Activated T-cell treated with anti-CD3 and anti-CD28 coated beads, Interleukin-2, amount 50 U/mL, for 4 hours (primary cell): ENCODE measurements around the gene PRF1. TPM values are rescaled to one million over a fixed set of nuclear protein-coding genes. Genes with fewer than 3 reads are reported as not detected.

Source experiments
- ATAC-seq, 2 donors: fragments of 200-7000 bp; cut with Tn5 transposase; one replicate each; pipeline ENCODE4 v1.10.0; 2021
- DNase-seq: peaks from one replicate; pipeline ENCODE4 v3.0.0-alpha.2; 2020
- H3K27me3 Mint-ChIP-seq: one replicate; pipeline ENCODE4 v1.8.0; 2021; ENCODE audit warnings: low read depth, mixed read lengths
- H3K36me3 Mint-ChIP-seq: one replicate; pipeline ENCODE4 v1.8.0; 2022; ENCODE audit warnings: mixed read lengths; ENCODE audit not compliant: insufficient read depth
- H3K4me1 Mint-ChIP-seq: one replicate; pipeline ENCODE4 v1.8.0; 2021; ENCODE audit warnings: low read depth, mixed read lengths
- H3K4me3 Mint-ChIP-seq: one replicate; pipeline ENCODE4 v1.8.0; 2021; ENCODE audit warnings: mild to moderate bottlenecking, moderate library complexity, mixed read lengths
- H3K9me3 Mint-ChIP-seq: one replicate; pipeline ENCODE4 v1.8.0; 2021; ENCODE audit warnings: mixed read lengths
- total RNA-seq, 3 donors: library from RNA; stranded (reverse); gene quantifications; one replicate each; pipeline ENCODE4 v1.2.1, GENCODE V29; 2021

Gene PRF1
- total RNA-seq, 3 donors from 2014 or later: 15.7 to 57.6 (median 36.6) TPM

- Mint-ChIP-seq H3K9me3 (no peaks in the 10 kb centered on the region), H3K4me1 (peaks cover 5% of the 10 kb centered on the region), H3K27me3 (no peaks in the 10 kb centered on the region), H3K36me3 (no peaks in the 10 kb centered on the region), H3K4me3 (no peak overlapping the region)
- ATAC-seq: no peak
- no peak for DNase-seq
Observed at GRCh38 chr10:70567603-70568002, 34.9 kb downstream of the PRF1 start.

- peaks cover 5% of the 10 kb centered on the region for H3K4me1 Mint-ChIP-seq
- DNase-seq: no peak
Observed at GRCh38 chr10:70566515-70567290, 35.8 kb downstream of the PRF1 start.

GRCh38 chr10:70565556-70566514, 36.7 kb downstream of the PRF1 start:
- Mint-ChIP-seq H3K27me3 (no peaks in the 10 kb centered on the region), H3K4me1 (peaks cover 5% of the 10 kb centered on the region), H3K4me3 (no peak overlapping the region), H3K36me3 (no peaks in the 10 kb centered on the region), H3K9me3 (no peaks in the 10 kb centered on the region)
- no peak for ATAC-seq
- no peak for DNase-seq

More at GRCh38 chr10:70566515-70567290, 35.8 kb downstream of the PRF1 start:
- Mint-ChIP-seq H3K4me3 (no peak overlapping the region), H3K36me3 (no peaks in the 10 kb centered on the region), H3K27me3 (no peaks in the 10 kb centered on the region), H3K9me3 (no peaks in the 10 kb centered on the region)
- ATAC-seq: no peak

GRCh38 chr10:70564901-70565351, 37.6 kb downstream of the PRF1 start:
- no peak for DNase-seq
- no peaks in the 10 kb centered on the region for H3K27me3 Mint-ChIP-seq
- no peaks in the 10 kb centered on the region for H3K9me3 Mint-ChIP-seq
- no peak overlapping the region for H3K4me3 Mint-ChIP-seq
- ATAC-seq: peak in 1 of 2 donors; percentile 20
- no peaks in the 10 kb centered on the region for H3K36me3 Mint-ChIP-seq
- H3K4me1 Mint-ChIP-seq: peaks cover 5% of the 10 kb centered on the region

- Mint-ChIP-seq H3K4me3 (no peak overlapping the region), H3K27me3 (no peaks in the 10 kb centered on the region), H3K36me3 (no peaks in the 10 kb centered on the region), H3K4me1 (peaks cover 7% of the 10 kb centered on the region), H3K9me3 (no peaks in the 10 kb centered on the region)
- DNase-seq: no peak
- no peak for ATAC-seq
Observed at GRCh38 chr10:70564113-70564725, 38.3 kb downstream of the PRF1 start.

GRCh38 chr10:70563230-70563629, 39.3 kb downstream of the PRF1 start:
- DNase-seq (no peak), ATAC-seq (no peak)
- Mint-ChIP-seq H3K4me1 (peaks cover 17% of the 10 kb centered on the region), H3K36me3 (no peaks in the 10 kb centered on the region), H3K4me3 (no peak overlapping the region), H3K9me3 (no peaks in the 10 kb centered on the region), H3K27me3 (no peaks in the 10 kb centered on the region)

GRCh38 chr10:70562036-70562755, 40.3 kb downstream of the PRF1 start:
- Mint-ChIP-seq H3K27me3 (no peaks in the 10 kb centered on the region), H3K36me3 (no peaks in the 10 kb centered on the region), H3K4me1 (peaks cover 17% of the 10 kb centered on the region), H3K4me3 (no peak overlapping the region), H3K9me3 (no peaks in the 10 kb centered on the region)
- ATAC-seq (no peak), DNase-seq (no peak)

- H3K27me3 Mint-ChIP-seq: no peaks in the 10 kb centered on the region
- DNase-seq: no peak
- no peak overlapping the region for H3K4me3 Mint-ChIP-seq
- peaks cover 17% of the 10 kb centered on the region for H3K4me1 Mint-ChIP-seq
- no peaks in the 10 kb centered on the region for H3K9me3 Mint-ChIP-seq
- ATAC-seq: no peak
- H3K36me3 Mint-ChIP-seq: no peaks in the 10 kb centered on the region
Observed at GRCh38 chr10:70561558-70561957, 41.0 kb downstream of the PRF1 start.

GRCh38 chr10:70561070-70561469, 41.5 kb downstream of the PRF1 start:
- H3K4me3 Mint-ChIP-seq: no peak overlapping the region
- H3K9me3 Mint-ChIP-seq: no peaks in the 10 kb centered on the region
- no peaks in the 10 kb centered on the region for H3K36me3 Mint-ChIP-seq
- H3K4me1 Mint-ChIP-seq: peaks cover 17% of the 10 kb centered on the region
- DNase-seq (no peak), ATAC-seq (no peak)
- H3K27me3 Mint-ChIP-seq: no peaks in the 10 kb centered on the region

- Mint-ChIP-seq H3K27me3 (no peaks in the 10 kb centered on the region), H3K4me3 (no peak overlapping the region), H3K9me3 (no peaks in the 10 kb centered on the region), H3K4me1 (peaks cover 17% of the 10 kb centered on the region), H3K36me3 (no peaks in the 10 kb centered on the region)
- no peak for DNase-seq
- ATAC-seq: no peak
Observed at GRCh38 chr10:70560511-70560941, 42.0 kb downstream of the PRF1 start.

GRCh38 chr10:70559861-70560260, 42.7 kb downstream of the PRF1 start:
- Mint-ChIP-seq H3K4me1 (peaks cover 17% of the 10 kb centered on the region), H3K36me3 (no peaks in the 10 kb centered on the region), H3K4me3 (peak overlapping the region; percentile 79), H3K9me3 (no peaks in the 10 kb centered on the region), H3K27me3 (no peaks in the 10 kb centered on the region)
- no peak for DNase-seq
- no peak for ATAC-seq

- peaks cover 17% of the 10 kb centered on the region for H3K4me1 Mint-ChIP-seq
- H3K4me3 Mint-ChIP-seq: peak overlapping the region; percentile 79
- H3K36me3 Mint-ChIP-seq: no peaks in the 10 kb centered on the region
- H3K27me3 Mint-ChIP-seq: no peaks in the 10 kb centered on the region
- no peaks in the 10 kb centered on the region for H3K9me3 Mint-ChIP-seq
- peak; percentile 88 to 94 for ATAC-seq
- peak; percentile 61 for DNase-seq
Observed at GRCh38 chr10:70558871-70559810, 43.4 kb downstream of the PRF1 start.

GRCh38 chr10:70558295-70558694, 44.2 kb downstream of the PRF1 start:
- no peaks in the 10 kb centered on the region for H3K27me3 Mint-ChIP-seq
- H3K4me1 Mint-ChIP-seq: peaks cover 15% of the 10 kb centered on the region
- no peaks in the 10 kb centered on the region for H3K36me3 Mint-ChIP-seq
- H3K4me3 Mint-ChIP-seq: no peak overlapping the region
- no peaks in the 10 kb centered on the region for H3K9me3 Mint-ChIP-seq
- DNase-seq (no peak), ATAC-seq (no peak)
